Adrenal gland (tissue), 5 donors: ENCODE results near the gene OR1K1.

Experiments
- CTCF ChIP-seq, 6 experiments: fragments of 450-650 bp in 4 of 6; fragments of 200-600 bp in 2 of 6; sonication (generic) in 1 of 6; IDR thresholded peaks; 1 replicate in 5 of 6; 2 replicates in 1 of 6; pipeline versions ENCODE4 v1.5.1 to v1.8.0; 2016 to 2021; ENCODE audit warnings: antibody characterized with exemption in 6 of 6, mild to moderate bottlenecking in 2 of 6, moderate library complexity in 1 of 6
- POLR2A ChIP-seq, 2 donors: fragments of 450-650 bp; IDR thresholded peaks; one replicate each; pipeline ENCODE4 v1.6.1; 2017; ENCODE audit warnings: antibody characterized with exemption in 2 of 2, mild to moderate bottlenecking in 2 of 2, moderate library complexity in 1 of 2
- donor health status: DM: no; HTN: no; CAD: no.

DNA sequence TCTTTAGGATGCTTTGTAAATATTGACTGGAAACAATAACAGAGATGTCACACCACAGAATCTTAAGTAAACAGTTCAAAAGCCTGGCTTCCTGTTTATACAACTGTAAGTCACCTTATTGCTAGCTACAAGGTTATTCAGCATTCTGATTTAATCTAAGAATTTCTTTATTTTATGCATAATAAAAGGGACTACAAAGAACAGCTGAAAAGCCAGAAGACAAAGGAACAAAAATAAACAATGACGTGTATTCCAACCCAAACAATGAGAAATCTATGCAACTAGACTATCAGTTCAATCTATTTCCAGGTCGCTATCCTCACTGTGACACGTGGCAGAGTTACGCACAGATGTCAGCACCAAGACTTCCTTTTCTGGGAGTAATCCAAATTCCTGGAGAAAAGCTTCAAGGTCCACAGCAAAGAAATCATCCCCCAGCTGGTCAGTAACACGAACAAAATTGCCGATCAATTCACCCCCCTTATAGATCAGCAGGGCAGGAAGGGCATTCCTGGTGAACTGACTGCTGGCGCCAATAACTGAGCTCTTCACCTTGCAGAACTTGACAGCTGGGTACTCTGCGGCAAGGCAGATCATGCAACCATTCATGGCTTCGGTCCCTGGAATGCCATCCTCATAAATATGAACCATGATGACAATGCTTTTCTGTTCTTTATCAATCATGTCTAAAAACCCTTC, 20.0 kb downstream of the OR1K1 start:
- TF ChIP-seq CTCF (IDR thresholded peaks at IDR 0.05), result no peak
- no peak for TF ChIP-seq POLR2A (IDR thresholded peaks at IDR 0.05)
